H7 (cell line): ENCODE measurements around the gene RWDD3. TPM values are rescaled to one million over a fixed set of nuclear protein-coding genes. Genes with fewer than 3 reads are reported as not detected.

Experiments
- DNase-seq: peaks from one replicate; pipeline ENCODE4 v3.0.0; 2012
- H3K27me3 ChIP-seq: 2 replicates; pipeline ENCODE4 v1.6.0; 2011; ENCODE audit warnings: mild to moderate bottlenecking, low read length; ENCODE audit not compliant: control insufficient read depth, insufficient read depth
- H3K36me3 ChIP-seq: replicated peaks from 2 replicates; pipeline ENCODE4 v1.5.1; 2011; ENCODE audit warnings: low read length; ENCODE audit not compliant: control insufficient read depth, insufficient read depth
- H3K4me3 ChIP-seq: 2 replicates; pipeline ENCODE4 v1.5.1; 2011; ENCODE audit warnings: low read depth, mild to moderate bottlenecking, control low read depth, low read length, moderate library complexity; ENCODE audit not compliant: insufficient read depth
- total RNA-seq: library from RNA; depleted of rRNA; stranded (reverse); fragments of >200 nt; shearing (Covaris generic); gene quantifications from 2 replicates; pipeline ENCODE4 v1.2.3, GENCODE V29; 2014

Gene RWDD3
- total RNA-seq, 1 experiment from 2014 or later, result 20.5 TPM

GRCh38 chr1:95219407-95219806 lies 14.6 kb upstream of the RWDD3 start:
- Histone ChIP-seq H3K27me3 (no peaks in the 10 kb centered on the region), H3K36me3 (no peaks in the 10 kb centered on the region), H3K4me3 (no peak overlapping the region)
- DNase-seq, result no peak

DNA sequence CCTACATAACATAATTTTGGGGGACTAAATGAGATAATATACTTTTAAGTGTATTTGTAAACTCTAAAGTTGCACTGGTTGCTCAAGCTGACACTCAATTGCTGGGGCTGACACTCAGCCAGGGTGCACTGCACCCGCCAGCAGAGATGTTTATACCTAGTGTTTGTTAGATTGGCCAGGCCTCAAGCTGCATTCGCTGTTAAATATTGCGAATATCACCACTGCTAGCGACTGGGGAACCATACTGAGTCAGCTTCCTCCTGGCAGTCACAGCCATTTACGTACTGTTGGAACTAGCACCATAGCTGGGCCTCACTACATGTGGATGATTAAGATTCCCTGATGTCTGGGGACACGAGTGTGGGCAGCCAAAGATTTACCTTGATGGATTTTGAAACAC lies 12.7 kb upstream of the RWDD3 start:
- Histone ChIP-seq H3K27me3 (no peaks in the 10 kb centered on the region), H3K4me3 (no peak overlapping the region), H3K36me3 (no peaks in the 10 kb centered on the region)
- DNase-seq, result no peak

- Histone ChIP-seq H3K27me3 (no peaks in the 10 kb centered on the region), H3K36me3 (no peaks in the 10 kb centered on the region), H3K4me3 (no peak overlapping the region)
- no peak for DNase-seq
Measured at GRCh38 chr1:95222629-95223028, 11.4 kb upstream of the RWDD3 start.

DNA sequence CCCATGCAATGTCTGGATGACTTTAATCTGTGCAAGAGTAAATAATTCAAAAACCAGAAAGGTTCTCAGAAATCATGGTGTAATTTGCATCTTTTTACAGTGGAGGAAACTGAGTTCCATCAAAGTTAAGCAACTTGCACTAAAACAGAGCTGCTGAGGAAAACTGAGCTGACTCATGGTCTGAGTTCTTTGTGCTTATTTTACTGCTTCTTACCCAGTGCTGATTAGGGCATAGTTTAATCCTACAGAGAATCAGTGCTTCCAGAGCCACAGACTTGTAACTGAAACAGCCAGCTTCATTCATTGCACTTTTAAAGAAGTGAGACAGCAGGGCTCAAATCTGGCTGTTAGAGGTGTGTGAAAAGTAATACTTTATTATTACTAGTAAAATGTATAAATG lies 10.9 kb upstream of the RWDD3 start:
- Histone ChIP-seq H3K36me3 (no peaks in the 10 kb centered on the region), H3K4me3 (no peak overlapping the region), H3K27me3 (no peaks in the 10 kb centered on the region)
- no peak for DNase-seq

DNA sequence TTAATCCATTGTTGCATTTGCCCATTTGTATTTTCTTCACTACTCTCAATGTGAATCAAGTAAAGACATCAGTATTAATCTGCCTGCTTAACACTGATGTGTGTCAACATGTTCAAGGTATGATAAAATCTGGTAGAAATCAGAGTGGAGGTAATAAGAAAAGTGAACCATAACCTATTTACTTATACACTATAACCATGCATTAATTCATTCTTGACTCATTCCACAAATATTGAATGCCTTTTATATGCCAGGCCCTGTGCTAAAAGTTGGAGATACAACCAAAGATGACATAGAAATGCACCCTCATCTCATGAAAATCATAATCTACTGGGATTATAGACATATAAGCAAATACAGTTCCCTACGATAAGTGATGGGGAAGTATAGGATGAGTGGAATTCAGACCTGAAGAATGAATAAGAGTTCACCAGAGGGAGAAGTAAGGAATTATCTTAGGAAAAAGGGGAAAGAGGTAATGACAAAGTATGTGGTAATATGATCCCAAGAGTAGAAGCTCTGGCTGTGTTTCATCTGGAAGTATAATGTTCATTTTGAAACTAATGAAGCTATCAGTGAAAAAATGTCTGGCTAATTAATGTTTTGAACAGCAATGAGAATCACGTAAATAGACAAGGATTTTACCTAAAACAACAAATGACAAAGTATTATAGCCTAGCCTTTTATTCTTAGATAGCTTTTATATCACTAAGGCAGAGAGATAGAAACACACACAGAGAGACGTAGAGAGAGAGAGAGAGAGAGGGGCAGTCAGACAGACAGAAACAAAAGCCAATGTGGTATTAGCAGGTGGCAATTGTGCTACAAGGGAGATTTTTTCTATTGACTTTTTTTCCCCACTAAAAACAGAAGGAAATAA lies 7.0 kb upstream of the RWDD3 start:
- H3K36me3 ChIP-seq, result no peaks in the 10 kb centered on the region
- no peaks in the 10 kb centered on the region for H3K27me3 ChIP-seq
- DNase-seq, result no peak
- no peak overlapping the region for H3K4me3 ChIP-seq

- Histone ChIP-seq H3K4me3 (no peak overlapping the region), H3K27me3 (no peaks in the 10 kb centered on the region), H3K36me3 (no peaks in the 10 kb centered on the region)
- no peak for DNase-seq
Measured at GRCh38 chr1:95229037-95229436, 5.0 kb upstream of the RWDD3 start.

DNA sequence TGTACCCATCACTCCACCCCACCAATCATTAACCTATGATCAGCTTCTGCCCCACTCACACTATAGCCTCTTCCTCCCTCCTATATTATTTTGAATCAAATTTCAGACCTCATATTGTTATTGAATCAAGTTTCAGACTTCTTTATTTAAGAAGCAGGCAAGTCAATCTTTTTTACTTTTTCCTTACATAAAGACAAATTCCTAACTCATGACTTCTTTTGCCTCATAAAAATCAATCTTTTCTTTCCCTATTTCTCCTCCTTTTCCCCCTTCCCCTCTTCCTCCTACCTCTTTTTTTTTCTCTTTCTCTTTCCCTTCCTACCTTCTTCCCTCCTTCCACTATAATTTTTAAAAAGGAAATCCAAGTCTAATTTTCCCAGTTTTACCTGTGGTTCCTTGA lies 4.3 kb upstream of the RWDD3 start:
- DNase-seq, result no peak
- H3K27me3 ChIP-seq, result no peaks in the 10 kb centered on the region
- no peak overlapping the region for H3K4me3 ChIP-seq

GRCh38 chr1:95230256-95230655 lies 3.8 kb upstream of the RWDD3 start:
- H3K36me3 ChIP-seq, result no peaks in the 10 kb centered on the region
- no peaks in the 10 kb centered on the region for H3K27me3 ChIP-seq
- no peak overlapping the region for H3K4me3 ChIP-seq
- DNase-seq, result no peak

More for the DNA sequence above, 4.3 kb upstream of the RWDD3 start:
- H3K36me3 ChIP-seq, result no peaks in the 10 kb centered on the region

- Histone ChIP-seq H3K27me3 (no peaks in the 10 kb centered on the region), H3K36me3 (no peaks in the 10 kb centered on the region), H3K4me3 (no peak overlapping the region)
- no peak for DNase-seq
Measured at GRCh38 chr1:95230768-95231191, 3.2 kb upstream of the RWDD3 start.

GRCh38 chr1:95232646-95233318 lies 1.2 kb upstream of the RWDD3 start:
- no peaks in the 10 kb centered on the region for H3K36me3 ChIP-seq
- peak overlapping the region; percentile 98 for H3K4me3 ChIP-seq
- DNase-seq, result no peak
- H3K27me3 ChIP-seq, result no peaks in the 10 kb centered on the region

- Histone ChIP-seq H3K27me3 (no peaks in the 10 kb centered on the region), H3K36me3 (no peaks in the 10 kb centered on the region), H3K4me3 (peak overlapping the region; percentile 98)
- peak; percentile 35 for DNase-seq
Measured at GRCh38 chr1:95233319-95233736, 682 bp upstream of the RWDD3 start.

- H3K27me3 ChIP-seq, result no peaks in the 10 kb centered on the region
- H3K4me3 ChIP-seq, result no peak overlapping the region
- peaks cover 10% of the 10 kb centered on the region for H3K36me3 ChIP-seq
- DNase-seq, result no peak
Measured at GRCh38 chr1:95236784-95237575, 3.0 kb downstream of the RWDD3 start.

GRCh38 chr1:95237981-95238703 lies 4.1 kb downstream of the RWDD3 start:
- H3K36me3 ChIP-seq, result peaks cover 10% of the 10 kb centered on the region
- DNase-seq, result no peak
- no peak overlapping the region for H3K4me3 ChIP-seq
- H3K27me3 ChIP-seq, result no peaks in the 10 kb centered on the region

GRCh38 chr1:95245029-95245428 lies 11.0 kb downstream of the RWDD3 start:
- Histone ChIP-seq H3K27me3 (no peaks in the 10 kb centered on the region), H3K36me3 (peaks cover 8% of the 10 kb centered on the region), H3K4me3 (no peak overlapping the region)
- DNase-seq, result no peak
